ENCODE data around the gene COQ5.
"Not testable (repeated sequence)": the region's sequence is repeated elsewhere in the genome, so short reads cannot be mapped to it uniquely, and the experiment has no call there.

The COQ5 gene

GRCh38 chr12:120490833-120491512 is 38.0 kb downstream of the COQ5 start:
- Histone ChIP-seq H3K27ac (no peak overlapping the region), H3K4me3 (no peak overlapping the region)
- no peak for DNase-seq (ENCODE audit: low spot score)
- TF ChIP-seq, protein P1, sequence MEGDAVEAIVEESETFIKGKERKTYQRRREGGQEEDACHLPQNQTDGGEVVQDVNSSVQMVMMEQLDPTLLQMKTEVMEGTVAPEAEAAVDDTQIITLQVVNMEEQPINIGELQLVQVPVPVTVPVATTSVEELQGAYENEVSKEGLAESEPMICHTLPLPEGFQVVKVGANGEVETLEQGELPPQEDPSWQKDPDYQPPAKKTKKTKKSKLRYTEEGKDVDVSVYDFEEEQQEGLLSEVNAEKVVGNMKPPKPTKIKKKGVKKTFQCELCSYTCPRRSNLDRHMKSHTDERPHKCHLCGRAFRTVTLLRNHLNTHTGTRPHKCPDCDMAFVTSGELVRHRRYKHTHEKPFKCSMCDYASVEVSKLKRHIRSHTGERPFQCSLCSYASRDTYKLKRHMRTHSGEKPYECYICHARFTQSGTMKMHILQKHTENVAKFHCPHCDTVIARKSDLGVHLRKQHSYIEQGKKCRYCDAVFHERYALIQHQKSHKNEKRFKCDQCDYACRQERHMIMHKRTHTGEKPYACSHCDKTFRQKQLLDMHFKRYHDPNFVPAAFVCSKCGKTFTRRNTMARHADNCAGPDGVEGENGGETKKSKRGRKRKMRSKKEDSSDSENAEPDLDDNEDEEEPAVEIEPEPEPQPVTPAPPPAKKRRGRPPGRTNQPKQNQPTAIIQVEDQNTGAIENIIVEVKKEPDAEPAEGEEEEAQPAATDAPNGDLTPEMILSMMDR (IDR thresholded peaks at IDR 0.05) = no peak

DNA sequence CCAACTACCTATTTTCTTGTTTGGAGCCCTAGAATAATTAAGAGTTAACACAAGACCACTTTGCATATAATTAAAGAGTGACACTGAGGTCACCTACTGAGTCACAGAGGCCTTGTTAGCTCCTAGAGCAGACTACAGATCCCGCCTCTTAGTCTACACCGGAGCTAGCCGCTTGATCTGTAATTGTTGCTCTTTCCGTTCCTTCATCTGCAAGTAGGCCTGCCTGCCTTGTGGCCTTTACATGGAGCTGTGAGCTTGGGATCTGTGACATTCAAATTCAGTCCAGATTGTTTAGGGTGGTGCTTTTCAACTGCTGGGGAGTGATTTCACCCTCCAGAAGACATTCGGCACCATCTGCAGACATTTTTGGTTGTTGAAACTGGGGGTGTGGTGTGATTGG is 38.6 kb downstream of the COQ5 start:
- no peak overlapping the region for H3K4me3 ChIP-seq
- DNase-seq (ENCODE audit: low spot score) = no peak
- no peak overlapping the region for H3K27ac ChIP-seq
- TF ChIP-seq, protein P1 (IDR thresholded peaks at IDR 0.05) = no peak

GRCh38 chr12:120489018-120489417 is 39.9 kb downstream of the COQ5 start:
- H3K4me3 ChIP-seq = no peak overlapping the region
- DNase-seq (ENCODE audit: low spot score) = no peak
- TF ChIP-seq, protein P1 (IDR thresholded peaks at IDR 0.05) = no peak
- no peak overlapping the region for H3K27ac ChIP-seq

DNA sequence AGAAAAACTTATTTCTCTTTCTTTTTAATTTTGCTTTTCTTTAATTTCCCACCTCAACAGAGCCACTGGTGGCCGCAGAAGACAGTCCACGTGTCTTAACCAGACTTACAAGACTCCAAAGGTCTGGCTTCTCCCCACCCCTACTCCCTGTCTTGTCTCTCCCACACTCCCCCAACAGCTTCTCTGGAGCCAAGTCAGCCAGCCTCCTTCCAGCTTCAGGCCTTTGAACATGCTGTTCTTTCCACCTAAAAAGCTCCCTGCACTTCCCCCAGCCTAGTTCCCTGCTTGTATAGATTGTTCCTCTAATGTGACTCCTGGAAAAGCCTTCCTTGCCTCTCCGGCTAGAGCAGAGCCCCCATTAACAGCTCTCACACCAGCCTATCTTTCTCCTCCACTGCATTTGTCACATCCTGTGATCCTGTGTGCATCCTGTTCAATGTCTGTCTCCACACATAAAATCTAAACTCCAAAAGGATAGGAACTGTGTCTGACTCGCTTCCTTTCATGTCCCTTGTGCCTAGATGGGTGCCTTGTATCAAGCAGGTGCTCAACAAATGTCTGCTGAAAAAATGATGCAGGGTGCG is 40.8 kb downstream of the COQ5 start:
- no peak overlapping the region for H3K4me3 ChIP-seq
- no peak overlapping the region for H3K27ac ChIP-seq
- TF ChIP-seq, protein P1 (IDR thresholded peaks at IDR 0.05) = no peak
- DNase-seq (ENCODE audit: low spot score) = no peak

DNA sequence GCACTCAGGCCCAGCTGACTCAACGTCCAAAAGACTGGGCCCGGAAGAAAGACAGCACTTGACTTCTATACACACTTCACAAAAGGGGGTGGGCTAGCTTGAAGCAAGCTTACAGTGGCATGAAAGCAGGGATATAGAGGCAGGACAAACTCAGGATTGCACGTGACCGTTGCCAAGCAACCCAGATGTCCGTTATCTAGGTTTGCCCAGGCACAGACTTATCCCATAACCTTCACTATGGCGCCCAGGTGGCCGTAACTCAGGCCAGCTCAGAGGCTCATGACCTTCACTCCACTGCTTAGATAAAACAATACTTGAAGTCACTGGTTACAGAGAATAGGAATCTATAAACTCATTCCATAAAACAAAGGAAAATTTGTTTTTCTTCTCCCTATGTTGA is 41.4 kb downstream of the COQ5 start:
- H3K4me3 ChIP-seq; H3K27ac ChIP-seq; DNase-seq (ENCODE audit: low spot score): not testable (repeated sequence)

GRCh38 chr12:120485961-120486881 is 42.7 kb downstream of the COQ5 start:
- TF ChIP-seq, protein P1 (IDR thresholded peaks at IDR 0.05) = no peak
- no peak overlapping the region for H3K4me3 ChIP-seq
- H3K27ac ChIP-seq = no peak overlapping the region
- no peak for DNase-seq (ENCODE audit: low spot score)

DNA sequence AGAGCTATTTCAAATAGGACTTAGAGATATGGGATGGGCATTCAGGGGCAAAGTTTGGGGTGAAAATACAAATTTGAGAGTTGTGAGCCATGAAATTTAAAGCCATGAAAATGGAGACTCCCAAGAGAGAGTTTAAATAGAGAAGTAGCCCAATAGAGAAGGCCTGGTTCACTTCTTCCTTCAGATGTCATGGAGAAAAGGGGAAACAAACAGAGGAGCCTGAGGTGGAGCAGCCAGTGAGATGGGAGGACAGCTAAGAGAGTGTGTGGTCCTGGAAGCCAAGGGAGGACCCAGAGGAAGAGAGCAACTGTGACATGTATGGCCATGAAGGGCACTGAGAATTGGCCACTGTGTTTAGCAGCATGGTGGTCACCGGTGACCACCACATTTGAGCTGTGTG is 45.3 kb downstream of the COQ5 start:
- no peak for DNase-seq (ENCODE audit: low spot score)
- TF ChIP-seq, protein P1 (IDR thresholded peaks at IDR 0.05) = no peak
- Histone ChIP-seq H3K4me3 (no peak overlapping the region), H3K27ac (no peak overlapping the region)
